Activated T-helper 1 cell treated with Interleukin-2 at 50 U/mL for 16 hours (primary cell): Measurements from ENCODE around the gene GNPTG.

Experiments
- DNase-seq: peaks from one replicate; pipeline ENCODE4 v3.0.0-alpha.2; 2020; ENCODE audit warnings: low read depth

Gene GNPTG

DNA sequence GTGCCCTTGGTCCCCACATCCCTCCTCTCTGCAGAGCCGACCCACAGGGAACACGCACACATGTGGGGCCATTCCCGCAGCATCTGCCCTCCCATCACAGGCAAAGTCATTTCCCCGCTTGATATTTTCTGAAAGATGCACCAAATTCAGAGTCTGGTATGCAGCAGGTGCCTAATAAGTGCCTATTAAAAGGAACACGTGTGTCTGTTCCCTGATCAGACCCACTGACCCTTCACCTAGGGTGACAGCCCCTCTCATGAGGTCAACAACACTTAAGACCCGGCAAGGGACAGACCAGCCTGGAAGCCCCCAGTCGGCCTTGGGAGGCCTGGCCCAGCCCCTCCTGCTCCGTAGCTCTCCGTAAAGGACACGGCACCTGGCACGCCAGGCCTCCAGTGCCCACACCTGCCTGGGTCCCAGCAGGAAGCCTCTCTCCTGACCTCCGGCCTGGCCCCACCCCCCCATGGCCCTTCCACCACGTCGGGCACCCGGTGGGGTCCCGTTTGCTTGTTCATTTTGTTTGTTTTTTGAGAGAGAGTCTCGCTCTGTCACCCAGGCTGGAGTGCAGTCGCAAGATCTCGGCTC, 42.7 kb downstream of the GNPTG start:
- DNase-seq: no peak

DNA sequence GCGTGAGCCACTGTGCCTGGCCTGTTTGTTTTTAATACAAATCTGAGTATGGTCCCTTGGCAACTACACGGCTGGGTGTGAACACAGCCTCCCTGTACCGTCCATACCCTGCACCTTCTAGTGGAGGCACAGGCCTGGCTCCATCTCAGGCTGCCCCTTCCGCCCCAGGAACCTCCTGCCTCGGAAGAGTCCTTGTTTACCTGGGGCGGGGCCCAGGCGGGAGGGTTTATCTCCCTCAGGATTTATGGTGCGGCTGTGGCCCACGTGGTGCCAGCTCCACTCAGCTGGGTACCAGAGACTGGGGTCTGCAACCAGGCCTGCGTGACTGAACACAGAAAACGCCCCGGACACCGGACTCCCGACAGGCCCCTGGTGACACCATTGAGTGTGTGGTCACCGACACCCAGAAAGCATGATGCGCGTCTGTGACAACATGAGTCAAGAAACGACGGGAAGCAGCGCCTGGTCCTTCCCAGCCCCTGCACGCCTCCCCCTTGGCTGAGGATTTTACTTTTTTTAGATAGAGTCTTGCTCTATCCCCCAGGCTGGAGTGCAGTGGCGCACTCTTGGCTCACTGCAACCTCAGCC, 43.8 kb downstream of the GNPTG start:
- no peak for DNase-seq

DNA sequence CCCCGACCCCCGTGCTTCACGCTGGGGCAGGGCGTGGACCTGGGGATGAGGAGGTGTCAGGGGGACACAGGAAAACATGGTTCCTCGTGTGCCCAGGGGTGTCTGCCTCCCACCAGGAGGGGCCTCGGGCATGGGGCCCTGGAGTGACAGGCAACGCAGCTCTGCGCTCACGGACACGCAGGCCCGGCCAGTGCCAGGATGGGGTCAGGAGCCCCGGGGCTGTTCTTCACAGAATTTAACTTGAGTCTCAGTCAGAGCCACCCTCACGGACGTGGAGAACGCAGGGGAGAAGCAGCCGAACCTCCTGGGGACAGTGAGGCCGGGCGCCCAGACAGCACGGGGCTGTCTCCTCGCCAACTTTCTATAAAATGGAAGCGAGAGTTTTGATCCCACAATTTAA, 46.0 kb downstream of the GNPTG start:
- DNase-seq: no peak

DNA sequence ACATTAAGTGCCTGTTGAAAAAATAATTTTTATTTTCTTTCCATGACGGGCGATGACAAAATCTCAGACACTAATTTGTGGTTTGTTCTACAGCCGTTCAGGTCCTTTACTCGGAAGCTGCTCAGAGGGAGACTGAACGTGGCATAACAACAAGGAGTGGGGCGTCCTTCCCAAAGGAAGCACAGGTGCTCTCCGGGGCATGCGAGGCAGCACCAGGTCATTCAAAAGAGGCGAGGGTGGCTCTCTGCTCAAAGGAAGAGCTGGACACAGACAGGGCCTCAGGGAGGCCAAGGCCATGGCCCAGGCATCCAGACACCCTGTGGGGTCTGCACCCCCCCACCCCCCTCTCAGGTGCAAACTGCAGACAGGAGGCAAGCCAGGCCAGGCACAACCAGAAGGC, 46.6 kb downstream of the GNPTG start:
- no peak for DNase-seq

DNA sequence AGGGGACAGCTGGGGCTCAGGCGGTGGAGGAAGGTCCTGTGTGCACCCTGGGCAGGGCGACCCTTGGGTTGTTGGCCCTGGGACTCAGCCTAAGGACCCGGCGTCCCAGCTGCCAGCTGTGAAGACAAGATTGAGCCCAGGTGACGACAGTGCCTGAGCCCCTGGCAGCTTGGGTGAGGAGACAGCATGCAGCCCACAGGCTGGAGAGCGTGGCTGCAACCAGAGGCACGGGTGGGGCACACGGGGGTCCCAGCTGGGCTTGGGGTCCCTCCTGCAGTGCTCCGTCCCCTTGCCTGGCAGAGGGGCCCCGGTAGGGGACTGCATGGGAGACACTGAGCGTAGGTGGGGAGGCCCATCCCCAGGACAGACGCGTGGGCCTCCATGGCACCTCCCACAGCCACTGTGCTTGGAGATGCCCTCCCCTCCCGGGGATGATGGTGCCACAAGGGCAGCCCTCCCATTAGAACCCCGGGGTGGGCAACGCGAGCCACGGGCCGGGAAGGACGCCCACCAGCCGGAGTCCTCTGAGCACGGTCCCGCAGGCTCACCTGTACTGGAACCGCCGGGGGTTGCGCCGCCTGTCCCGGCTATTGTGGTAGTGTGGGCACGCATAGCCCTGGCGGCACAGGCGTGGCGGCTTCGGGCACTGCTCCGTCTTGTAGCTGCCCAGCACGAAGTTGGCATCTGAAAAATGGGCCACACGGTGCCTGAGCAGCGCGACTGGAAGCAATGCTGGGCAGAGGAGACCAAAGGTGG, 47.3 kb downstream of the GNPTG start:
- DNase-seq: no peak

DNA sequence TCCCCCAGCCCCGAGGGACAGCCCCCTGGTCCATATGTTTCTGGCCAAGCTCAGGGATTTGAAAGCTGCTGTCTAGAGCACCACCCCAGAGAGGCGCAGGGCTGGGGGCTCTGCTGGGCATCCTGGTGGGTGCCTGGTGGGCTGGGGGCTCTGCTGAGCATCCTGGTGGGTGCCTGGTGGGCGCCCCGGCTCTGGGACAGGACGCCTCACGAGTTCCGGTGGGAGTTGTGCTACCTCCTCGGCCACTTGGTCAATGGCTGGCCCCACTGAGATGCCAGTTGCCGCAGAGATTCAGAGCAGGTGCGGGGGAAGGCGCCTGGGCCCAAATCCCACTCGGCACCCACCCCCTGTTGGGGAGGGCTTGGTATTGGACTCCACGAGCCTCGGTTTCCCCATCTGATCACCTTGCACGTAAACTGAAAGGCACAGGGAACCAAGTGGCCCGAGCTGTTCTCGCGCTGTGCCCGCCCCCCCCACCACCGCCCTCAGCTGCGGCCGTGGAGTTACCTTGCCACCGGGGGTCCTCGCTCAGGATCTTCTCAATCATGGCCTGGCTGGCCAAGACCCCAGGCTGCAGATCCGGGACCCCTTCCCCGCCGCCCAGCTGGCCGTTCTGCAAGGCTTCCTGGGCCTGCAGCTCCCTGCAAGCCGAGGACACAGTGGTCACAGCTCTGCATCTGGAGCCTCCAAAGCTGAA, 49.5 kb downstream of the GNPTG start:
- no peak for DNase-seq

DNA sequence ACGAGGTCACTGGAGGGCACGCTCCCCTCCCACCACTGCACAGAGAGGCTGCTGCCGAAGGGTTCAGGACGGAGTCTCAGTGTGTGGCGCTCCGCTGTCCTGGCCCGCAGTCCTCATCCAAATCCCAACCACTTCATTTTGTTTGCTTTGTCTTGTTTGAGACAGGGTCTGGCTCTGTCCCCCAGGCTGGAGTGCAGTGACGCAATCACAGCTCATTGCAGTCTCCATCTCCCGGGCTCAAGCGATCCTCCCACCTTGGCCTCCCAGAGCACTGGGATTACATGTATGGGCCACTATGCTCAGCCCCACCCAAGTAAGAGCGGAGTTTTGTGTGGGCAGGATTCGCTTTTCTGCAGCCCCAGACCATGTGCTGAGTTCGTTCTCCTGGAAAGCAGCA, 50.0 kb downstream of the GNPTG start:
- no peak for DNase-seq

DNA sequence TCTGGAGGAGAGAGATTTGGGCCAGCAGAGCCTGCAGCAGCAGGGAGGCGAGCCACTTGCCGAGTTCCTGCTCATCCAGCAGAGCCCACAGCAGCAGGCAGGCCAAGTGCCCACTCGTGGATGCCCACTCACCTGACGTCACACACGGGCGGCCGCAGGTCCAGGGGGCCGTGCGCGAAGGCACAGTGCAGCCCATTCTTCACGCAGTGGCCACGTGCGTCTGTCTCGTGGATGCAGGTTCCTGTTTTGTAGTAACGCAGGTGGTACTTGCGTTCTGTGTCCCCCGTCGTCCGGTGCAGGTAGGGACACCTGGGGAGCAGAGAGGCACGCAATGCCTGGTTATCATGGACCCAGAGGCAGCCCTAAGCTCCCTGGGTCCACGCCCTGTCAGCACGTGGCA, 51.3 kb downstream of the GNPTG start:
- DNase-seq: no peak

DNA sequence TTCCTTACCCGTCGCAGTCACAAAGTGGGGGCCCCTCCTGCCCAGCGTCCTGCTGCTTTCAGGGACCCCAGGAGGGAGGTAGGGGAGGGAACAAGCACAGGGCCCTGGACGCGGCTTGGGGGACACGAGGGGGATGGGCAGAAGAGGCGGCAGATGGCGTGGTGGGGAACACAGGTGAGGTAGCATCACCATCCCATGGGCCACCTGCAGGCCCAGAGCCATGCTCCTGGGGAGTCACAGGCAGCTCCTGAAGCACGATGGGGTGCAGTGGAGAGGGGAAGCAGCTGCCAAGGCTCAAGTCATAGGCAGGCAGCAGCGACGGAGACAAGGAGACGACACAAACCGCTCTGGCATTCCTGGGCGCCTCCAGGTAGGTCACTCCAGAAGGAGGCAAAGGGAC, 52.0 kb downstream of the GNPTG start:
- DNase-seq: no peak

DNA sequence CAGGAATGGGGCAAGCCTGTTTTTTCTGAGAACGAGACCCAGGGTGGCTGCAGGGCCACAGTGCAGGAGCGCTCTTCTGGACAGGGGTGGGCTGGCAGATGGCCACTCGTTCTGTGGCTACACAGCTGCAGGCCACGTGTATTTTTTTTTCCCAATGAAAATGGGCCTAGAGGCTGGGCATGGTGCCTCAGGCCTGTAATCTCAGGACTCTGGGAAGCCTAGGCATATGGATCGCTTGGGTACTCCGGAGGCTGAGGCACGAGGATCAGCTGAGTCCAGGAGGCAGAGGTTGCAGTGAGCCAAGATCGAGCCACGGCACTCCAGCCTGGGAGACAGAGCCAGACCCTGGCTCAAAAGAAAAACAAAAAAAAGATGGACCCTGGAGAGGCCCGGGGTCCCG, 56.0 kb downstream of the GNPTG start:
- no peak for DNase-seq

DNA sequence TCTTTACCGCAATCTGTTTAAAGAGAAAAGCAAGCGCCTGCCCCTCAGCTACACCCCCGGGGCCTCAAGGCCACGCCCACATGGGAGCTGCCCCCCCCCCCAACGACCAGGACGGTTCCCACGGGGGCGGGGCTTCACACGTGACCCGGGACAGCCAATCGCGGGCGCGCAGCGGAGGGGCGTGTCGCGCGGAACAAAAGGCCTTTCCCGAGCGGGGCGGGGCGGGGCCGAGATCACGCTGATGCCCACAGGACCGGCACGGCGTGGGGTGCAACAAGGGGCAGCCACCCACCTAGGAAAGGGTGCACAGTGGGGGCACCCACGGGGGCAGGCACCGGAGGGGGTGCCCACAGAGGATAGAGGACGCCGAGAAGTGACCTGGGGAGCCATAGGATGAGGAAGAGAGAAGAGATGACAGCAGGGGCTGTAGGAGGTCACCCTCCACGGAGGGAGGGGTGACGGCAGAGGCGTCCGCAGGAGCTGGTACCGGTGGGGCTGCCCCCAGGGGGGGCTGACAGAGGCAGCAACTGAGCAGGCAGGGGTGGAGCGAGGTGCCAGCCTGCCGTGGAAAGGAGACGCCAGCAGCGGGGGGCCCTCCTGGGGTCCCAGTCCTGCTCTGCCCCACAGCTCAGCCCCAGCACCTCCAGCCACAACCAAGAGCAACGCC, 56.6 kb downstream of the GNPTG start:
- peak; percentile 91 for DNase-seq

DNA sequence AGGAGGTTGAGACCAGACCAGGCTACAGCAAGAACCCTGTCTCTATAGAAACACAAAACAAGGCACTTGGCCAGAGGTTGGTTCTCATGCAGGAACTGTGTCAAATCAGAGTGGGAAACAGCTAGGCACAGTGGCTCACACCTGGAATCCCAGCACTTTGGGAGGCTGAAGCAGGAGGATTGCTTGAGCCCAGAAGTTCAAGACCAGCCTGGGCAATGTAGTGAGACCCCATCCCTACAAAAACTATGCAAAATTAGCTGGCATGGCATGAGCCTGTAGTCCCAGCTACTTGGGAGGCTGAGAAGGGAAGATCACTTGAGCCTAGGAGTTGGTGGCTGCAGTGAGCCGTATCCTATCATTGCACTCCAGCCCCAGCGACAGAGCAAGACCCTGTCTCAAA, 61.1 kb downstream of the GNPTG start:
- no peak for DNase-seq
